ENCODE data around the gene SPO11. TPM values are rescaled to one million over a fixed set of nuclear protein-coding genes. Genes with fewer than 3 reads are reported as not detected.
A peak's percentile ranks its signal among the peaks of the same experiment; 100 is the strongest.

Gene SPO11
- polyA plus RNA-seq, 1 donor (not counting 4 experiments of a cell fraction or from before 2014, with no cell fraction given): not detected

DNA sequence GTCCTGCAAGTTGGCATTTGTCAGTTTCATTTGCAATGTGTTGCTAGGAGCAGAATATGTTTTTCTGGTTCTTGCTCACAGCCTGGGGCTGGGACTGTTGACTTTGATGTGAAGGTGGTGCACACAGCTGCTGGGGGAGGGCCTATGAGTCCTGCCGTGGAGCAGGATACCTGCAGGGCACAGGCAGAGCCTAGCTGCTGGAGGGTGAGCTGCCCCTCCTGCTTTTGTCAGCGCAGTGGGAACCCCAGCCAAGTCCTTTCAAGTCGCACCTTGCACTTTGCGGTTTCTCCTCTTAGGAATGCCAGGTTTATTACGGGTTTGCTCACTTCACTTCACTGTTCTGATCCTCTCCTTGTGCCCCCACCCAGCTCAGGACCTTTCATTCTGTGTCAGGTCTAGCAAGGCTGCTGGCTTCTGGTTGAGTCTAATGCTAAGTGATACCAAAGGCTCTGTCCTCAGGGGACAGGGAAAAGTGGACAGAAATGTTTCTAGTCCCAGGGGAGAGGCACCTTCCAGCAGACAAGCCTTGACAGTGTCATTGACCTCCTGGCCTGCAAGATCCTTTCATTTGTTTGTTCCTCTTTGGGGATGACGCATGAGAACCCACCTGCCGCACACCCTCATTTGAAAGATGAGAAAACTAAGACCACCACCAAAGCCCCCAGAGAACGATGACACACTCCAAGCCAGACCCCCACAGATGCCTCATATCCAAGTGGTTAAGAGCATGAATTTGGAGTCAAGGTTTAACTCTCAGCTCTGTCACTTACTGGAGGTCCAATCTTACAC, 2.7 kb upstream of the SPO11 start:
- Histone ChIP-seq H3K4me1 (ENCODE audit: control insufficient read depth, extremely low read depth, insufficient read depth, low read length) (peaks cover 24% of the 10 kb centered on the region), H3K27ac (ENCODE audit: control insufficient read depth, insufficient read depth, low read length) (no peak overlapping the region)
- TF ChIP-seq EZH2 (IDR thresholded peaks at IDR 0.05; ENCODE audit: low read length): no peak
- TF ChIP-seq, protein P1, sequence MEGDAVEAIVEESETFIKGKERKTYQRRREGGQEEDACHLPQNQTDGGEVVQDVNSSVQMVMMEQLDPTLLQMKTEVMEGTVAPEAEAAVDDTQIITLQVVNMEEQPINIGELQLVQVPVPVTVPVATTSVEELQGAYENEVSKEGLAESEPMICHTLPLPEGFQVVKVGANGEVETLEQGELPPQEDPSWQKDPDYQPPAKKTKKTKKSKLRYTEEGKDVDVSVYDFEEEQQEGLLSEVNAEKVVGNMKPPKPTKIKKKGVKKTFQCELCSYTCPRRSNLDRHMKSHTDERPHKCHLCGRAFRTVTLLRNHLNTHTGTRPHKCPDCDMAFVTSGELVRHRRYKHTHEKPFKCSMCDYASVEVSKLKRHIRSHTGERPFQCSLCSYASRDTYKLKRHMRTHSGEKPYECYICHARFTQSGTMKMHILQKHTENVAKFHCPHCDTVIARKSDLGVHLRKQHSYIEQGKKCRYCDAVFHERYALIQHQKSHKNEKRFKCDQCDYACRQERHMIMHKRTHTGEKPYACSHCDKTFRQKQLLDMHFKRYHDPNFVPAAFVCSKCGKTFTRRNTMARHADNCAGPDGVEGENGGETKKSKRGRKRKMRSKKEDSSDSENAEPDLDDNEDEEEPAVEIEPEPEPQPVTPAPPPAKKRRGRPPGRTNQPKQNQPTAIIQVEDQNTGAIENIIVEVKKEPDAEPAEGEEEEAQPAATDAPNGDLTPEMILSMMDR (optimal IDR thresholded peaks at IDR 0.05 in 1 of 3, IDR thresholded peaks at IDR 0.05 in 1 of 3, conservative IDR thresholded peaks at IDR 0.05 in 1 of 3; ENCODE audit: extremely low read depth in 1 of 3, insufficient read depth in 2 of 3, low read length in 3 of 3): no peak

DNA sequence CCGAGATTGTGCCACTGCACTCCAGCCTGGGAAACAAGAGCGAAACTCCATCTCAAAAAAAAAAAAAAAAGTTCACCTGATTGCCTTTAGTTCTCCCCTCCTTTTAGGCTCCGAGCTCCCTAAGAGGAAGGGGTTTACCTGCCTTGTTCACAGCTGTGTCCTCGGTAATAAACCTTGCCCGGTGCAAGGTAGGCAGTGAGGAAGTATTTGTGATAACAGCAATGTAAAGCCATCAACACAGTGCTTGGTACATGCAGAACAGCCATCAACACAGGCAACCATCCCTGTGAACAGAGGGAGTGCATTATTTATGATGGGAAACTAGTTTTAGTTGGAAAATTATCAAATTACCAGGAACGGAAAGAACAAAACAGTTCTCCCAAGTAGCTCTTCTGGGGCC, 1.8 kb upstream of the SPO11 start:
- Histone ChIP-seq H3K4me3 (ENCODE audit: control insufficient read depth in 2 of 3, extremely low read depth in 1 of 3, insufficient read depth in 2 of 3, low read depth in 1 of 3, low read length in 3 of 3) (no peak overlapping the region), H3K4me1 (ENCODE audit: control insufficient read depth, extremely low read depth, insufficient read depth, low read length) (peaks cover 20% of the 10 kb centered on the region), H3K9me3 (ENCODE audit: control insufficient read depth, low read depth, low read length) (no peaks in the 10 kb centered on the region), H3K27me3 (ENCODE audit: control insufficient read depth, extremely low read depth, insufficient read depth, low read length) (peaks cover 18% of the 10 kb centered on the region), H3K4me2 (ENCODE audit: control insufficient read depth, extremely low read depth, insufficient read depth, low read depth, low read length) (no peak overlapping the region), H3K9ac (ENCODE audit: control insufficient read depth, extremely low read depth, insufficient read depth, low read length) (no peak overlapping the region), H4K20me1 (ENCODE audit: control insufficient read depth, extremely low read depth, insufficient read depth, low read length) (peaks cover 4% of the 10 kb centered on the region), H3K79me2 (ENCODE audit: control insufficient read depth, insufficient read depth, low read length) (no peaks in the 10 kb centered on the region), H3K36me3 (ENCODE audit: control insufficient read depth in 2 of 2, extremely low read depth in 1 of 2, insufficient read depth in 2 of 2, low read length in 2 of 2) (no peaks in the 10 kb centered on the region), H3K27ac (ENCODE audit: control insufficient read depth, insufficient read depth, low read length) (no peak overlapping the region), H3K9me1 (ENCODE audit: control insufficient read depth, extremely low read depth, insufficient read depth, low read length) (no peaks in the 10 kb centered on the region), H2AFZ (ENCODE audit: control insufficient read depth, low read length) (no peak overlapping the region)
- DNase-seq (ENCODE audit: low read depth, low spot score) (no peak), FAIRE-seq (no peak)
- dilution Hi-C loops (cut with MboI; ENCODE audit: extremely low pct_ligation_motif_present, low sequenced_read_pairs): loop anchor here (25.0 kb wide), 1 partner anchor 241 kb away; no protein-coding TSS in a partner anchor
- no peak for TF ChIP-seq EZH2 (IDR thresholded peaks at IDR 0.05; ENCODE audit: low read length)
- TF ChIP-seq, protein P1 (optimal IDR thresholded peaks at IDR 0.05 in 1 of 3, IDR thresholded peaks at IDR 0.05 in 1 of 3, conservative IDR thresholded peaks at IDR 0.05 in 1 of 3; ENCODE audit: extremely low read depth in 1 of 3, insufficient read depth in 2 of 3, low read length in 3 of 3): no peak

More for the DNA sequence above, 2.7 kb upstream of the SPO11 start:
- FAIRE-seq (peak; percentile 95), DNase-seq (ENCODE audit: low read depth, low spot score) (peak; percentile 88)
- Histone ChIP-seq H3K4me3 (ENCODE audit: control insufficient read depth in 2 of 3, extremely low read depth in 1 of 3, insufficient read depth in 2 of 3, low read depth in 1 of 3, low read length in 3 of 3) (no peak overlapping the region), H3K79me2 (ENCODE audit: control insufficient read depth, insufficient read depth, low read length) (no peaks in the 10 kb centered on the region), H3K27me3 (ENCODE audit: control insufficient read depth, extremely low read depth, insufficient read depth, low read length) (peaks cover 14% of the 10 kb centered on the region), H3K9me1 (ENCODE audit: control insufficient read depth, extremely low read depth, insufficient read depth, low read length) (no peaks in the 10 kb centered on the region), H3K9ac (ENCODE audit: control insufficient read depth, extremely low read depth, insufficient read depth, low read length) (no peak overlapping the region), H3K9me3 (ENCODE audit: control insufficient read depth, low read depth, low read length) (no peaks in the 10 kb centered on the region), H3K36me3 (ENCODE audit: control insufficient read depth in 2 of 2, extremely low read depth in 1 of 2, insufficient read depth in 2 of 2, low read length in 2 of 2) (no peaks in the 10 kb centered on the region), H2AFZ (ENCODE audit: control insufficient read depth, low read length) (no peak overlapping the region), H4K20me1 (ENCODE audit: control insufficient read depth, extremely low read depth, insufficient read depth, low read length) (peaks cover 4% of the 10 kb centered on the region), H3K4me2 (ENCODE audit: control insufficient read depth, extremely low read depth, insufficient read depth, low read depth, low read length) (peak overlapping the region; percentile 77)
- dilution Hi-C loops (cut with MboI; ENCODE audit: extremely low pct_ligation_motif_present, low sequenced_read_pairs): loop anchor here (25.0 kb wide), 1 partner anchor 240 kb away; no protein-coding TSS in a partner anchor
